H1 (cell line): Measurements from ENCODE around the gene SLC9A5. TPM values are rescaled to one million over a fixed set of nuclear protein-coding genes. Genes with fewer than 3 reads are reported as not detected.

ENCODE experiments used
- CTCF ChIA-PET: fragments of 300-600 bp; sonication (Branson Sonifier 250); formaldehyde crosslinking; loops from one replicate; lab custom pipeline; 2021; ENCODE audit not compliant: partially characterized antibody; lab: Charles Lee
- POLR2A ChIA-PET: fragments of 300-600 bp; sonication (Branson Sonifier 250); formaldehyde crosslinking; loops from one replicate; lab custom pipeline; 2021; ENCODE audit warnings: inconsistent platforms; ENCODE audit not compliant: partially characterized antibody; lab: Charles Lee
- DNase-seq, 2 experiments: peaks; one replicate each; pipeline versions ENCODE4 v3.0.0 to v3.0.0-alpha.2; 2010 to 2022; ENCODE audit warnings: low spot score in 2 of 2, low read depth in 1 of 2, mixed read lengths in 1 of 2
- FAIRE-seq: peaks from 2 replicates; lab custom pipeline; 2011; peaks lifted over from hg19 to GRCh38; lab: Jason Lieb, UNC
- H2AFZ ChIP-seq: 2 replicates; pipeline ENCODE4 v1.8.1; 2012; ENCODE audit warnings: low read length, inconsistent platforms
- H2AK5ac ChIP-seq: 2 replicates; pipeline ENCODE4 v1.6.1; 2013; ENCODE audit warnings: low read depth, low read length
- H2BK120ac ChIP-seq: replicated peaks from 2 replicates; pipeline ENCODE3; 2013; ENCODE audit warnings: low read depth, low read length, inconsistent platforms
- H2BK12ac ChIP-seq: 2 replicates; pipeline ENCODE4 v1.6.1; 2013; ENCODE audit warnings: low read depth, low read length
- H2BK15ac ChIP-seq: 2 replicates; pipeline ENCODE4 v1.6.1; 2013; ENCODE audit warnings: low read length
- H2BK20ac ChIP-seq: 2 replicates; pipeline ENCODE4 v1.6.1; 2013; ENCODE audit warnings: low read length
- H2BK5ac ChIP-seq: 2 replicates; pipeline ENCODE4 v1.6.1; 2013; ENCODE audit warnings: low read depth, low read length
- H3K14ac ChIP-seq: 2 replicates; pipeline ENCODE4 v1.6.1; 2013; ENCODE audit warnings: inconsistent platforms; ENCODE audit not compliant: insufficient read length
- H3K18ac ChIP-seq: 2 replicates; pipeline ENCODE4 v1.6.1; 2013; ENCODE audit warnings: low read length; ENCODE audit errors: extremely low read depth
- H3K23ac ChIP-seq: 2 replicates; pipeline ENCODE4 v1.6.1; 2013; ENCODE audit warnings: inconsistent platforms; ENCODE audit not compliant: insufficient read length
- H3K23me2 ChIP-seq: 2 replicates; pipeline ENCODE4 v1.6.1; 2013; ENCODE audit warnings: low read depth, low read length
- H3K27ac ChIP-seq: 2 replicates; pipeline ENCODE4 v1.6.1; 2011; ENCODE audit warnings: low read depth, low read length, inconsistent platforms
- H3K27me3 ChIP-seq, 4 experiments: replicated peaks in 1 of 4; 1 replicate in 1 of 4; 2 replicates in 3 of 4; pipeline versions ENCODE4 v1.6.1 to v1.8.1; 2011 to 2013; ENCODE audit warnings: low read length in 3 of 4, mild to moderate bottlenecking in 3 of 4, inconsistent platforms in 2 of 4, mixed read lengths in 2 of 4, moderate library complexity in 1 of 4; ENCODE audit not compliant: control insufficient read depth in 3 of 4, insufficient read depth in 3 of 4; ENCODE audit errors: extremely low read depth in 1 of 4
- H3K36me3 ChIP-seq, 4 experiments: 2 replicates each; pipeline versions ENCODE4 v1.6.1 to v1.8.1; 2011 to 2013; ENCODE audit warnings: mild to moderate bottlenecking in 4 of 4, low read length in 3 of 4, moderate library complexity in 2 of 4, control low read depth in 1 of 4, inconsistent platforms in 1 of 4; ENCODE audit not compliant: insufficient read depth in 4 of 4, control insufficient read depth in 2 of 4
- H3K4ac ChIP-seq: replicated peaks from 2 replicates; pipeline ENCODE3; 2013; ENCODE audit warnings: low read length, low read depth, mixed read lengths, inconsistent platforms; ENCODE audit not compliant: insufficient read length
- H3K4me1 ChIP-seq, 4 experiments: replicated peaks in 1 of 4; 1 replicate in 1 of 4; 2 replicates in 3 of 4; pipeline versions ENCODE4 v1.6.1 to v1.8.1; 2011 to 2013; ENCODE audit warnings: low read length in 3 of 4, inconsistent platforms in 2 of 4, mixed read lengths in 1 of 4; ENCODE audit not compliant: insufficient read depth in 4 of 4, control insufficient read depth in 3 of 4
- H3K4me2 ChIP-seq, 2 experiments: 2 replicates each; pipeline versions ENCODE4 v1.6.1 to v1.8.1; 2011 to 2013; ENCODE audit warnings: low read depth in 2 of 2, low read length in 2 of 2, control low read depth in 1 of 2, inconsistent platforms in 1 of 2, mild to moderate bottlenecking in 1 of 2; ENCODE audit not compliant: insufficient read depth in 1 of 2
- H3K4me3 ChIP-seq, 4 experiments: fragments of 200-600, 300-600 bp in 1 of 4; sonication (generic), shearing (Covaris generic), sonication (Bioruptor Twin) in 1 of 4; 2 replicates each; pipeline versions ENCODE4 v1.5.1 to v1.8.1; 2011 to 2016; ENCODE audit warnings: low read length in 4 of 4, low read depth in 3 of 4, control low read depth in 2 of 4, inconsistent platforms in 2 of 4, mild to moderate bottlenecking in 2 of 4, mixed read lengths in 1 of 4, moderate library complexity in 1 of 4; ENCODE audit not compliant: insufficient read depth in 2 of 4; ENCODE audit errors: extremely low read depth in 1 of 4
- H3K56ac ChIP-seq: replicated peaks from 2 replicates; pipeline ENCODE3; 2013; ENCODE audit warnings: low read depth, mild to moderate bottlenecking, mixed read lengths, low read length, inconsistent platforms; ENCODE audit not compliant: insufficient read length
- H3K79me1 ChIP-seq: 2 replicates; pipeline ENCODE4 v1.6.1; 2013; ENCODE audit warnings: low read depth, low read length, control low read depth
- H3K79me2 ChIP-seq, 2 experiments: 2 replicates each; pipeline versions ENCODE4 v1.6.1 to v1.8.1; 2012 to 2013; ENCODE audit warnings: low read length in 2 of 2, mild to moderate bottlenecking in 2 of 2, inconsistent platforms in 1 of 2; ENCODE audit not compliant: insufficient read depth in 2 of 2, control insufficient read depth in 1 of 2
- H3K9ac ChIP-seq, 4 experiments: replicated peaks in 1 of 4; 1 replicate in 1 of 4; 2 replicates in 3 of 4; pipeline versions ENCODE4 v1.6.1 to v1.8.1; 2011 to 2013; ENCODE audit warnings: low read depth in 3 of 4, low read length in 3 of 4, control low read depth in 2 of 4, mild to moderate bottlenecking in 2 of 4, moderate library complexity in 2 of 4, inconsistent platforms in 1 of 4; ENCODE audit errors: extremely low read depth in 1 of 4
- H3K9me3 ChIP-seq, 2 experiments: 2 replicates each; pipeline versions ENCODE4 v1.6.1 to v1.8.1; 2012 to 2013; ENCODE audit warnings: mild to moderate bottlenecking in 2 of 2, moderate library complexity in 2 of 2, control low read depth in 1 of 2, inconsistent platforms in 1 of 2, low read depth in 1 of 2, low read length in 1 of 2, mixed read lengths in 1 of 2; ENCODE audit not compliant: insufficient read depth in 2 of 2
- H4K20me1 ChIP-seq, 2 experiments: replicated peaks in 1 of 2; 2 replicates each; pipeline versions ENCODE3 to v1.8.1; 2011 to 2013; ENCODE audit warnings: inconsistent platforms in 2 of 2, low read length in 2 of 2, mild to moderate bottlenecking in 1 of 2; ENCODE audit not compliant: insufficient read depth in 2 of 2, control insufficient read depth in 1 of 2
- H4K5ac ChIP-seq: 2 replicates; pipeline ENCODE4 v1.6.1; 2013; ENCODE audit warnings: low read length, low read depth, mixed read lengths, inconsistent platforms; ENCODE audit not compliant: insufficient read length
- H4K8ac ChIP-seq: 2 replicates; pipeline ENCODE4 v1.8.0; 2013; ENCODE audit warnings: mild to moderate bottlenecking, moderate library complexity, low read length, inconsistent platforms; ENCODE audit not compliant: insufficient read depth; ENCODE audit errors: extremely low read depth
- H4K91ac ChIP-seq: replicated peaks from 2 replicates; pipeline ENCODE3; 2013; ENCODE audit warnings: low read length, mixed read lengths, inconsistent platforms; ENCODE audit not compliant: insufficient read length
- BACH1 ChIP-seq: IDR thresholded peaks from 2 replicates; pipeline ENCODE4 v1.6.1; 2012; ENCODE audit warnings: low read length, improper control_type of control experiment
- BCL11A ChIP-seq, 2 experiments: IDR thresholded peaks; one replicate each; pipeline ENCODE4 v1.6.1; 2011; ENCODE audit warnings: low read depth in 2 of 2, low read length in 2 of 2, mild to moderate bottlenecking in 2 of 2
- CBX5 ChIP-seq: fragments of 300-800, 300-1000 bp; sonication (generic); IDR thresholded peaks from 2 replicates; pipeline ENCODE4 v1.7.1; 2016; ENCODE audit warnings: antibody characterized with exemption, low read length, low read depth
- CBX8 ChIP-seq: fragments of 300-800, 300-1000 bp; sonication (generic); IDR thresholded peaks from 2 replicates; pipeline ENCODE4 v1.7.1; 2016; ENCODE audit warnings: low read depth, low read length, borderline replicate concordance
- CHD2 ChIP-seq: IDR thresholded peaks from 2 replicates; pipeline ENCODE4 v1.6.1; 2012; ENCODE audit warnings: low read length, improper control_type of control experiment
- CREB1 ChIP-seq: IDR thresholded peaks from 2 replicates; pipeline ENCODE4 v1.6.1; 2012; ENCODE audit warnings: inconsistent platforms
- HDAC2 ChIP-seq, 2 experiments: fragments of 300-600 bp in 1 of 2; sonication (generic) in 1 of 2; IDR thresholded peaks; 2 replicates each; pipeline ENCODE4 v1.6.1; 2011 to 2012; ENCODE audit warnings: low read depth in 2 of 2, low read length in 2 of 2, mild to moderate bottlenecking in 2 of 2, moderate library complexity in 2 of 2, borderline replicate concordance in 1 of 2, inconsistent platforms in 1 of 2
- KDM4A ChIP-seq: IDR thresholded peaks from one replicate; pipeline ENCODE4 v1.7.1; 2012; ENCODE audit warnings: low read depth, mild to moderate bottlenecking, moderate library complexity, low read length, inconsistent platforms; ENCODE audit not compliant: severe bottlenecking
- RBBP5 ChIP-seq: IDR thresholded peaks from 2 replicates; pipeline ENCODE4 v1.7.1; 2012; ENCODE audit warnings: low read depth, mild to moderate bottlenecking, inconsistent platforms, low read length, moderate library complexity, borderline replicate concordance
- SIRT6 ChIP-seq: IDR thresholded peaks from one replicate; pipeline ENCODE4 v1.7.1; 2012; ENCODE audit warnings: low read length, inconsistent platforms
- SP2 ChIP-seq: IDR thresholded peaks from 2 replicates; pipeline ENCODE4 v1.6.1; 2012; ENCODE audit warnings: mild to moderate bottlenecking, low read length, inconsistent platforms
- WGBS, 2 experiments: shearing (Covaris generic) in 1 of 2; methylation state at CpG; one replicate each; pipeline versions ENCODE4 v1.1.6 to v1.1.7; 2013 to 2015; ENCODE audit warnings: low lambda C conversion rate in 2 of 2, mixed read lengths in 2 of 2, inconsistent platforms in 1 of 2, low coverage in 1 of 2, missing lambda C conversion rate in 1 of 2; ENCODE audit not compliant: insufficient replicate concordance in 2 of 2, insufficient coverage in 1 of 2, insufficient read length in 1 of 2; ENCODE audit errors: extremely low coverage in 1 of 2, missing lambda C conversion rate in 1 of 2; 5-methylcytosine and 5-hydroxymethylcytosine counted together
- polyA plus RNA-seq, 7 experiments: library from polyadenylated mRNA; depleted of rRNA in 3 of 7; stranded (reverse) in 5 of 7; unstranded in 2 of 7; fragments of >200 nt in 5 of 7; fragments of 200-250 nt in 2 of 7; gene quantifications; 1 replicate in 5 of 7; 2 replicates in 1 of 7; 4 replicates in 1 of 7; pipeline versions ENCODE4 v1.2.1 to v1.2.3, GENCODE V29; 2011 to 2013; ENCODE audit warnings: missing spikeins in 2 of 7, mixed read lengths in 2 of 7
- total RNA-seq: library from RNA; stranded (reverse); fragmentation: NEBNext Ultra II Directional; extraction: Animal tissue kit (Norgen Biotek cat#: 25700); gene quantifications from 2 replicates; pipeline ENCODE4 v1.2.1, GENCODE V29; 2021

The SLC9A5 gene
- total and polyA plus RNA-seq, 2 of the 8 experiments (the other 6 are each of a cell fraction or from before 2014, with no cell fraction given), result 7.9 to 8.6 TPM

DNA sequence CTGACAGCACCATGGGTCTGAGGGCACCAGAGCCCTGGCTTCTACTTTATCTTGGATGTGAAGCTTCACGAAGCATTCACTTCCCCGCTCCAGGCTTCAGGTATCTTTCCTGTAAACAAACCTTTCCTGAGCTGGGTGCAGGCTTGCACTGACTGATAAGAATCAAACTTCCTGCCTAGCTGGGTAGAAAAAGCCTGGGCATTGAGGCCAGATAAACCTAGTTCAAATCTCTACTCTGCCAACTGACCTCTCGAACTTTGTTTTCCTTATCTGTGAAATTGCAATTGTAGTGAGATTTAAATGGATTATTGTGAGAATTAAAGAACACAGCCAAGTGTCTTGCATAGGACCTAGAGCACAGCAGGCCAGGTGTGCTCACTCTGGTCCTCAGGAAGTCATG, 24.8 kb upstream of the SLC9A5 start:
- Histone ChIP-seq H4K5ac (no peak overlapping the region), H3K27ac (no peak overlapping the region), H3K23ac (no peak overlapping the region), H4K8ac (no peak overlapping the region), H3K18ac (no peak overlapping the region), H3K4me3 (no peak overlapping the region), H3K9ac (no peak overlapping the region), H3K36me3 (peaks cover 2 to 8% (median 7%) of the 10 kb centered on the region in 4 experiments; a peak in 5 of 8 replicates), H3K14ac (no peak overlapping the region), H3K4ac (no peak overlapping the region), H2BK5ac (no peak overlapping the region), H3K56ac (no peak overlapping the region), H3K23me2 (peaks cover 5% of the 10 kb centered on the region), H2BK15ac (no peak overlapping the region), H4K91ac (no peak overlapping the region), H3K79me1 (no peaks in the 10 kb centered on the region), H3K4me2 (no peak overlapping the region), H2BK20ac (no peak overlapping the region), H2AFZ (no peak overlapping the region), H2BK120ac (no peak overlapping the region), H3K4me1 (peaks cover 0 to 6% (median 3%) of the 10 kb centered on the region in 4 experiments; a peak in 3 of 7 replicates), H4K20me1 (peaks cover 3 to 4% of the 10 kb centered on the region in 2 experiments), H2BK12ac (no peak overlapping the region), H3K9me3 (no peaks in the 10 kb centered on the region), H3K79me2 (peaks cover 0 to 13% of the 10 kb centered on the region in 2 experiments; a peak in 2 of 4 replicates), H2AK5ac (no peak overlapping the region), H3K27me3 (peaks cover 0 to 2% (median 0%) of the 10 kb centered on the region in 4 experiments; a peak in 4 of 7 replicates)
- DNase-seq (no peak), FAIRE-seq (no peak)
- WGBS, 2 experiments, result 90% methylated on average over 3 of the region's 3 CpGs; no CpG with 5 or more reads in 1 of the 2 experiments
- no peak for TF ChIP-seq RBBP5
- TF ChIP-seq SP2, result no peak
- no peak for TF ChIP-seq BCL11A (IDR thresholded peaks at IDR 0.05; ENCODE audit: low read depth in 2 of 2, low read length in 2 of 2)
- TF ChIP-seq SIRT6, result no peak
- no peak for TF ChIP-seq HDAC2 (IDR thresholded peaks at IDR 0.05; ENCODE audit: borderline replicate concordance in 1 of 2, low read depth in 2 of 2, low read length in 2 of 2)
- no peak for TF ChIP-seq KDM4A
- no peak for TF ChIP-seq BACH1
- no peak for TF ChIP-seq CBX8
- no peak for TF ChIP-seq CREB1
- no peak for TF ChIP-seq CBX5
- TF ChIP-seq CHD2, result no peak
- ChIA-PET CTCF (interaction anchor here (0.8 to 2.4 kb wide), 8 partner anchors 11 to 298 kb away, joined by 3 to 7 read pairs (median 3); partner anchors contain the start of genes E2F4 and FHOD1), POLR2A (interaction anchor here (0.8 to 2.0 kb wide), 5 partner anchors 14 to 104 kb away, joined by 3 to 5 read pairs (median 3); partner anchors contain the start of gene ELMO3)
